ENCODE measurements around the gene CTNNA2. TPM values are rescaled to one million over a fixed set of nuclear protein-coding genes. Genes with fewer than 3 reads are reported as not detected.
A peak's percentile ranks its signal among the peaks of the same experiment; 100 is the strongest.

The CTNNA2 gene
- total RNA-seq, 2 donors from 2014 or later, result 0.17 to 0.88 TPM

GRCh38 chr2:79929624-79930023, 416.8 kb downstream of the CTNNA2 start:
- no peak overlapping the region for H3K9ac ChIP-seq (ENCODE audit: low read depth in 2 of 2, low read length in 2 of 2)
- no peaks in the 10 kb centered on the region for H3K4me1 ChIP-seq
- H3K9me3 ChIP-seq, result no peaks in the 10 kb centered on the region
- no peak overlapping the region for H3K27ac ChIP-seq
- no peak for DNase-seq
- TF ChIP-seq, protein P1, sequence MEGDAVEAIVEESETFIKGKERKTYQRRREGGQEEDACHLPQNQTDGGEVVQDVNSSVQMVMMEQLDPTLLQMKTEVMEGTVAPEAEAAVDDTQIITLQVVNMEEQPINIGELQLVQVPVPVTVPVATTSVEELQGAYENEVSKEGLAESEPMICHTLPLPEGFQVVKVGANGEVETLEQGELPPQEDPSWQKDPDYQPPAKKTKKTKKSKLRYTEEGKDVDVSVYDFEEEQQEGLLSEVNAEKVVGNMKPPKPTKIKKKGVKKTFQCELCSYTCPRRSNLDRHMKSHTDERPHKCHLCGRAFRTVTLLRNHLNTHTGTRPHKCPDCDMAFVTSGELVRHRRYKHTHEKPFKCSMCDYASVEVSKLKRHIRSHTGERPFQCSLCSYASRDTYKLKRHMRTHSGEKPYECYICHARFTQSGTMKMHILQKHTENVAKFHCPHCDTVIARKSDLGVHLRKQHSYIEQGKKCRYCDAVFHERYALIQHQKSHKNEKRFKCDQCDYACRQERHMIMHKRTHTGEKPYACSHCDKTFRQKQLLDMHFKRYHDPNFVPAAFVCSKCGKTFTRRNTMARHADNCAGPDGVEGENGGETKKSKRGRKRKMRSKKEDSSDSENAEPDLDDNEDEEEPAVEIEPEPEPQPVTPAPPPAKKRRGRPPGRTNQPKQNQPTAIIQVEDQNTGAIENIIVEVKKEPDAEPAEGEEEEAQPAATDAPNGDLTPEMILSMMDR (IDR thresholded peaks at IDR 0.05), result no peak
- H3K36me3 ChIP-seq, result no peaks in the 10 kb centered on the region
- no peaks in the 10 kb centered on the region for H3K27me3 ChIP-seq
- intact Hi-C loops (cut with DNase I), result loop anchor here (10.0 kb wide), 1 partner anchor 315 kb away; no protein-coding TSS in a partner anchor
- H3K4me3 ChIP-seq, result no peak overlapping the region

GRCh38 chr2:79935046-79935732, 422.3 kb downstream of the CTNNA2 start:
- intact Hi-C loops (cut with DNase I), result loop anchor here (5.0 to 10.0 kb wide), 2 partner anchors 47 to 310 kb away; no protein-coding TSS in a partner anchor
- H3K4me1 ChIP-seq, result no peaks in the 10 kb centered on the region
- H3K9ac ChIP-seq (ENCODE audit: low read depth in 2 of 2, low read length in 2 of 2), result no peak overlapping the region
- H3K4me3 ChIP-seq, result no peak overlapping the region
- no peaks in the 10 kb centered on the region for H3K27me3 ChIP-seq
- no peak overlapping the region for H3K27ac ChIP-seq
- H3K36me3 ChIP-seq, result no peaks in the 10 kb centered on the region
- H3K9me3 ChIP-seq, result no peaks in the 10 kb centered on the region
- TF ChIP-seq, protein P1 (IDR thresholded peaks at IDR 0.05), result no peak
- DNase-seq, result no peak

DNA sequence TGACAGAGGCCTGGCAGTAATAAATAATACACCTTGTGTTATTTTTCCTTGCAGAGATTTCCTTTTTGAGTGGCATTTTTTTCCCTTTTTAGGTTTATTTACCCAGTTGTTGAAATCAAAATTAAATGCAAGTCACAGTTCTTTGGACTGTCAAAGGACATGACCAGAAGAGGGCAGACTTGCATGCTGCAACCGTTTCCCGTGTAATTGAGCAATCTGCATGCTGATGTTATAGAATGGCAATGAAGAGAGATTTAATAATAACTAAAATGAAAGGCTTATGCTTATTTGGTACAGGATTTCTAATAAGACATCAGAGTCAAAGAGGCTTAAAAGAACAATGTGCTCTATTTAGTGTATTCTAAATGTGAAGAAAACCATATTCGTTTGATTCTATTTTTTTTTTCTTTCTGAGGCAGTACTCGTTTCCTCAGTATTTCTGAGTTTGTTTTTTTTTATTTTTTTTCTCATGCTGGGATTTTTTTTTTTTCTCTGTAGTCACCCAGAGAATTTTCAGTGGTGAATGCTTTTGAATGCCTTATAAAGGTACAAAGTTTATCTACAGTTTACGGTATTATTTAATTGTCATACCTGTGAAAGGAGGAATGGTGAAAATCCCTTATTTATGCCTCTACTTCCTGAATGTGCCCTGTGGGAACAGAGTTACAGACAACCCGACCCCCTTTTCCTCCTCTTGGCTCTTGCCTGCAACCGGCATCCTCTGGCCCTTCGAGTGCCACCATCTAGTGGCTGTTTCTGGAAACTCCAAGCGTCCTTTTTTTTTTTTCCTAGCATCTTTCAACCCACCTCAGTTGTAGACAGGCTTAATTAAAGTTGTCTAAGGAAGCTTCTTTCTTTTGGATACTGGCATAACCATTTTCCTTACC, 423.2 kb downstream of the CTNNA2 start:
- no peak overlapping the region for H3K27ac ChIP-seq
- H3K27me3 ChIP-seq, result no peaks in the 10 kb centered on the region
- TF ChIP-seq, protein P1 (IDR thresholded peaks at IDR 0.05), result peak; percentile 59
- peak; percentile 63 for DNase-seq
- intact Hi-C loops (cut with DNase I), result loop anchor here (5.0 to 10.0 kb wide), 2 partner anchors 46 to 309 kb away; no protein-coding TSS in a partner anchor
- no peak overlapping the region for H3K4me3 ChIP-seq
- H3K36me3 ChIP-seq, result no peaks in the 10 kb centered on the region
- H3K9ac ChIP-seq (ENCODE audit: low read depth in 2 of 2, low read length in 2 of 2), result no peak overlapping the region
- no peaks in the 10 kb centered on the region for H3K4me1 ChIP-seq
- H3K9me3 ChIP-seq, result no peaks in the 10 kb centered on the region

DNA sequence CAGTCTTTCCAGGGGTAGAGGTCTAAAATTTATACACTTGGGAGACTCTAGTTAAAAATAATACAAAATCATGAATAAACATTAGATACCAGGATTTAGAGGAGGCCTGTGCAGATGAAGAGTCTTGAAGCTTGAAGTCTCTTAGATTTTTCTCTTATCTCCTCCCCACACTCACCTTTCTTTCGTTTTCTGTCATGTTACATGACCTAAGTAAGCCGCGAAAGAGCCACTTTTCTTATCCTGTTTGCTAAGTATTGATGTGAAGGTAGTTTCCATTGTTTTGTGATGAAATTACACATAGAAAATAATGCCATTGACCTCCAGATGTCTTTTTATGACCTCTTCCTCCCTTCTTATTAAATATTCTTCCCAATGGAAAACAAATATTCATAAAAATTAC, 423.9 kb downstream of the CTNNA2 start:
- intact Hi-C loops (cut with DNase I), result loop anchor here (5.0 to 10.0 kb wide), 2 partner anchors 46 to 308 kb away; no protein-coding TSS in a partner anchor
- Histone ChIP-seq H3K27me3 (no peaks in the 10 kb centered on the region), H3K4me3 (no peak overlapping the region), H3K9me3 (no peaks in the 10 kb centered on the region), H3K36me3 (no peaks in the 10 kb centered on the region), H3K4me1 (no peaks in the 10 kb centered on the region), H3K9ac (ENCODE audit: low read depth in 2 of 2, low read length in 2 of 2) (no peak overlapping the region), H3K27ac (no peak overlapping the region)
- no peak for DNase-seq
- TF ChIP-seq, protein P1 (IDR thresholded peaks at IDR 0.05), result no peak

- intact Hi-C loops (cut with DNase I), result loop anchor here (5.0 to 10.0 kb wide), 2 partner anchors 44 to 306 kb away; no protein-coding TSS in a partner anchor
- H3K9me3 ChIP-seq, result no peaks in the 10 kb centered on the region
- no peaks in the 10 kb centered on the region for H3K36me3 ChIP-seq
- no peaks in the 10 kb centered on the region for H3K4me1 ChIP-seq
- DNase-seq, result no peak
- H3K4me3 ChIP-seq, result no peak overlapping the region
- TF ChIP-seq, protein P1 (IDR thresholded peaks at IDR 0.05), result no peak
- no peak overlapping the region for H3K9ac ChIP-seq (ENCODE audit: low read depth in 2 of 2, low read length in 2 of 2)
- no peaks in the 10 kb centered on the region for H3K27me3 ChIP-seq
- no peak overlapping the region for H3K27ac ChIP-seq
Observed at GRCh38 chr2:79938648-79939047, 425.8 kb downstream of the CTNNA2 start.

Measured in colonic mucosa (tissue), 4 donors.